Stimulated activated CD4-positive, alpha-beta T cell treated with anti-CD3 and anti-CD28 coated beads, Interleukin-1b, Interleukin-23, amount 100 ng/mL, for 48 hours (primary cell): ENCODE measurements around the gene HLA-DRA.

Source experiments
- DNase-seq: peaks from one replicate; pipeline ENCODE4 v3.0.0-alpha.2; 2020

HLA-DRA gene

GRCh38 chr6:32483968-32484613 is 44.4 kb downstream of the HLA-DRA start:
- DNase-seq = no peak

- DNase-seq = no peak
Observed at GRCh38 chr6:32484614-32484998, 44.9 kb downstream of the HLA-DRA start.

- no peak for DNase-seq
Observed at GRCh38 chr6:32488083-32488482, 48.4 kb downstream of the HLA-DRA start.

- no peak for DNase-seq
Observed at GRCh38 chr6:32491700-32492099, 52.0 kb downstream of the HLA-DRA start.

- no peak for DNase-seq
Observed at GRCh38 chr6:32492351-32492750, 52.7 kb downstream of the HLA-DRA start.
